PC-9 (cell line): ENCODE results near the gene GPER1. TPM values are rescaled to one million over a fixed set of nuclear protein-coding genes. Genes with fewer than 3 reads are reported as not detected.

Experiments used
- BruUV-seq: library from RNA; stranded (reverse); fragments of 400-500 nt; replicated peaks from 2 replicates; lab custom pipeline; 2021; lab: Mats Ljungman, UMichigan
- CTCF ChIA-PET: fragments of 300-600 bp; sonication (Branson Sonifier 250); formaldehyde crosslinking; loops from one replicate; lab custom pipeline; 2022; ENCODE audit warnings: antibody characterized with exemption; lab: Charles Lee
- POLR2A ChIA-PET: fragments of 300-600 bp; sonication (Branson Sonifier 250); formaldehyde crosslinking; loops from one replicate; lab custom pipeline; 2022; ENCODE audit warnings: antibody characterized with exemption; ENCODE audit not compliant: unreplicated experiment; lab: Charles Lee
- DNase-seq, 2 experiments: peaks; one replicate each; pipeline versions ENCODE4 v3.0.0 to v3.0.0-alpha.2; 2015 to 2022; ENCODE audit warnings: mixed read lengths in 1 of 2
- H2AFZ ChIP-seq: fragments of 200-600 bp; sonication (generic); 2 replicates; pipeline ENCODE4 v1.8.1; 2017; ENCODE audit warnings: antibody characterized with exemption
- H3F3A ChIP-seq: fragments of 200-600 bp; sonication (generic); 2 replicates; pipeline ENCODE4 v1.8.1; 2017; ENCODE audit warnings: antibody characterized with exemption, mild to moderate bottlenecking, low read depth; ENCODE audit not compliant: insufficient read depth
- H3K27ac ChIP-seq: fragments of 200-600 bp; sonication (generic); 2 replicates; pipeline ENCODE4 v1.6.1; 2016; ENCODE audit warnings: mixed run types
- H3K27me3 ChIP-seq: fragments of 200-600 bp; sonication (generic); 2 replicates; pipeline ENCODE4 v1.6.1; 2016; ENCODE audit warnings: low read depth, mixed run types; ENCODE audit not compliant: insufficient read depth
- H3K36me3 ChIP-seq: fragments of 200-600 bp; sonication (generic); 2 replicates; pipeline ENCODE4 v1.6.1; 2016; ENCODE audit warnings: low read depth, mixed run types
- H3K4me1 ChIP-seq: fragments of 200-600 bp; sonication (generic); replicated peaks from 2 replicates; pipeline ENCODE4 v1.6.1; 2016; ENCODE audit warnings: mixed run types; ENCODE audit not compliant: insufficient read depth
- H3K4me2 ChIP-seq: fragments of 200-600 bp; sonication (generic); 2 replicates; pipeline ENCODE4 v1.6.1; 2017; ENCODE audit warnings: mixed run types
- H3K4me3 ChIP-seq: fragments of 200-600 bp; sonication (generic); 2 replicates; pipeline ENCODE4 v1.6.1; 2016; ENCODE audit warnings: mixed run types
- H3K79me2 ChIP-seq: fragments of 200-600 bp; sonication (generic); 2 replicates; pipeline ENCODE4 v1.6.1; 2017; ENCODE audit warnings: low read depth, mixed run types
- H3K9me2 ChIP-seq: fragments of 200-600 bp; sonication (generic); 2 replicates; pipeline ENCODE4 v1.8.1; 2017; ENCODE audit warnings: mild to moderate bottlenecking; ENCODE audit not compliant: insufficient read depth
- H3K9me3 ChIP-seq: fragments of 200-600 bp; sonication (generic); 2 replicates; pipeline ENCODE4 v1.8.1; 2016; ENCODE audit warnings: low read depth; ENCODE audit not compliant: insufficient read depth
- H4K20me1 ChIP-seq: fragments of 200-600 bp; sonication (generic); 2 replicates; pipeline ENCODE4 v1.8.1; 2017; ENCODE audit not compliant: insufficient read depth
- CTCF ChIP-seq: fragments of 200-600 bp; sonication (generic); conservative IDR thresholded peaks from 2 replicates; pipeline ENCODE4 v1.6.1; 2017; ENCODE audit warnings: mixed run types, antibody characterized with exemption, mild to moderate bottlenecking, moderate library complexity
- EZH2 ChIP-seq: fragments of 200-600 bp; sonication (generic); IDR thresholded peaks from 2 replicates; pipeline ENCODE4 v1.8.0; 2017; ENCODE audit warnings: antibody characterized with exemption, low read depth
- intact Hi-C: fragments of 100-400 bp; cut with micrococcal nuclease; formaldehyde crosslinking; loops from one replicate; pipeline ENCODE4 v1.10.0; 2022; ENCODE audit not compliant: unreplicated experiment
- total RNA-seq: library from RNA; stranded (reverse); gene quantifications from 2 replicates; pipeline ENCODE4 v1.2.3, GENCODE V29; 2021

The GPER1 gene
- total RNA-seq, 1 experiment from 2014 or later, result 0.37 TPM

- H3K27me3 ChIP-seq, result no peaks in the 10 kb centered on the region
- no peak overlapping the region for H3K4me3 ChIP-seq
- ChIA-PET CTCF (no interaction called here), POLR2A (no interaction called here)
- H3F3A ChIP-seq, result no peaks in the 10 kb centered on the region
- H3K9me2 ChIP-seq, result no peaks in the 10 kb centered on the region
- no TSS peak for BruUV-seq
- H2AFZ ChIP-seq, result no peak overlapping the region
- no peaks in the 10 kb centered on the region for H3K36me3 ChIP-seq
- no peak overlapping the region for H3K27ac ChIP-seq
- H3K9me3 ChIP-seq, result no peaks in the 10 kb centered on the region
- H3K79me2 ChIP-seq, result peaks cover 16% of the 10 kb centered on the region
- no peaks in the 10 kb centered on the region for H3K4me1 ChIP-seq
- TF ChIP-seq CTCF (no peak), EZH2 (no peak)
- intact Hi-C loops, result no loop called here
- no peak overlapping the region for H3K4me2 ChIP-seq
- DNase-seq, result no peak
- H4K20me1 ChIP-seq, result peaks cover 21% of the 10 kb centered on the region
Observed at GRCh38 chr7:1112109-1112508, 24.2 kb downstream of the GPER1 start.

GRCh38 chr7:1112625-1113547 lies 25.0 kb downstream of the GPER1 start:
- H3K36me3 ChIP-seq, result no peaks in the 10 kb centered on the region
- H3F3A ChIP-seq, result peaks cover 4% of the 10 kb centered on the region
- intact Hi-C loops, result no loop called here
- H3K27me3 ChIP-seq, result no peaks in the 10 kb centered on the region
- H3K4me3 ChIP-seq, result no peak overlapping the region
- H3K9me3 ChIP-seq, result no peaks in the 10 kb centered on the region
- H3K79me2 ChIP-seq, result peaks cover 20% of the 10 kb centered on the region
- TF ChIP-seq EZH2 (no peak), CTCF (no peak)
- no peak overlapping the region for H3K4me2 ChIP-seq
- ChIA-PET CTCF (interaction anchor here (1.1 kb wide), 1 partner anchor 74 kb away, joined by 12 read pairs; no protein-coding TSS in a partner anchor), POLR2A (no interaction called here)
- no peaks in the 10 kb centered on the region for H3K9me2 ChIP-seq
- H3K27ac ChIP-seq, result no peak overlapping the region
- BruUV-seq, result no TSS peak
- DNase-seq, result no peak
- H4K20me1 ChIP-seq, result peaks cover 23% of the 10 kb centered on the region
- no peak overlapping the region for H2AFZ ChIP-seq
- no peaks in the 10 kb centered on the region for H3K4me1 ChIP-seq

- Histone ChIP-seq H3K27me3 (no peaks in the 10 kb centered on the region), H3K4me2 (no peak overlapping the region), H3K36me3 (no peaks in the 10 kb centered on the region), H3K79me2 (peaks cover 20% of the 10 kb centered on the region), H2AFZ (no peak overlapping the region), H3K4me1 (no peaks in the 10 kb centered on the region), H3K4me3 (no peak overlapping the region), H3F3A (peaks cover 11% of the 10 kb centered on the region), H3K9me3 (no peaks in the 10 kb centered on the region), H3K9me2 (no peaks in the 10 kb centered on the region), H4K20me1 (peaks cover 29% of the 10 kb centered on the region), H3K27ac (no peak overlapping the region)
- no peak for TF ChIP-seq EZH2
- TF ChIP-seq CTCF, result no peak
- DNase-seq, result no peak
- intact Hi-C loops, result no loop called here
- BruUV-seq, result no TSS peak
- POLR2A ChIA-PET, result no interaction called here
- CTCF ChIA-PET, result interaction anchor here (1.1 kb wide), 1 partner anchor 73 kb away, joined by 12 read pairs; no protein-coding TSS in a partner anchor
Observed at GRCh38 chr7:1113548-1113885, 25.6 kb downstream of the GPER1 start.
